HS-5 (cell line): ENCODE data around the gene UCP3.

ENCODE experiments used
- DNase-seq: peaks from one replicate; pipeline ENCODE4 v3.0.0-alpha.2; 2012; ENCODE audit warnings: low read depth

Gene UCP3

DNA sequence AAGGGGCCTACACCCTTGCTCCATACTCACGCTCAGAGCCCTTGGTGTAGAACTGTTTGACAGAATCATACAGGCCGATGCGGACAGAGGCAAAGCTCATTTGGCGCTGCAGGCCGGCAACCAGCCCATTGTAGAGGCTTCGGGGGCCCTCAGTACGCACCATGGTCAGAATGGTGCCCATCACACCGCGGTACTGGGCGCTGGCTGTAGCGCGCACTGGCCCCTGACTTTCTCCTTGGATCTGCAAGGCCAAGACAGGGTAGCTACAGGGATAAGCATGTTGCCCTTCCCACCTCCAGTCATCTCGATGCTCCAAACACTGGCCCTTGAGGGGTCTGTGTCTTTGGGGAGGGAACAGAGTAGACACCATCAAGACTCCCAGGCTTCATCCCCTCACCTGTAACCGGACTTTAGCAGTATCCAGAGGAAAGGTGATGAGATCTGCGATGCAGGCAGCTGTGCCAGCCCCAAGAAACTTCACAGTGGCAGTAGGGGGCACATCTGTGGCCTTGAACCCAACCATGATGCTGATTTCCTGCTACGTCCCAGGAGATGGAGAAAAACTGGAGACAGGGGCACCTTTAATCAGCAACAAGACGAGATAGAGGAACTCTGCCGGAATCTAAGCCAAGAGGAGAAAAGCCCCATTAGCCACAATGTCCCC lies 30.9 kb downstream of the UCP3 start:
- no peak for DNase-seq

DNA sequence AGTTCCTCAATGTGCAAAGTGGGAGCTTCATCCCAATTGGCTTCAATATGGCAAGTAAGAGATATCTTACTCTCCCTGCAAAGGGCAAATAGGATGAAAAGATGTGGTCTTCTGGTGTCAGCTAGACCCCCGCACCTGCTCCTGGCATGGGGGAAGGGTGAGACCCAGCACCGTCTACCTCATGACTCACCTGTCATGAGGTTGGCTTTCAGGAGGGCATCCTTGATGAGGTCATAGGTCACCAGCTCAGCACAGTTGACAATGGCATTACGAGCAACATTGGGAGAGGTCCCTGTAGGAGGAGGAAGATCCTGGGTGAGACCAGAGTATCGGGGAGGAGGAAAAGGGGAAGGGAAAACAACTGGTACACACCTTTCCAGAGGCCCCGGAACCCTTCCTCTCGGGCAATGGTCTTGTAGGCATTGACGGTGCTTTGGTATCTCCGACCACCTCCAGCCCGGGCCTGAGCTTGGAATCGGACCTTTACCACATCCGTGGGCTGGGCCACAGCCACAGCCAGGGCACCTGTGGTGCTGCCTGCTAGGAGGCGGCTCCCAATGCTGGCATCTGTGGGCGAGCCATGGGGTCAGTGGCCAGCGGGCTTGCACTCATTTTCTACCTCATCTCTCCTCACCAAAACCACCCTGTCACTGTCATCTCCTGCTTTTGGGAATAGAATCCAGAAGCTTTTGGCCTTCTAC lies 32.3 kb downstream of the UCP3 start:
- no peak for DNase-seq

DNA sequence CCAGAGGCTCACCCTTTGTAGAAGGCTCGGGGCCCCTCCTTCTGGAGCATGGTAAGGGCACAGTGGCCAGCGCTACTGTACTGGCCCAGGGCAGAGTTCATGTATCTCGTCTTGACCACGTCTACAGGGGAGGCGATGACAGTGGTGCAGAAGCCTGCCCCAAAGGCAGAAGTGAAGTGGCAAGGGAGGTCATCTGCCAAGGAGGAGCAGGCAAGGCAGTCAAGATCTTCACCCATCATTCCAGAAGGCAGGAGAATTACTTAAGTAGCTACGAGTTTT lies 33.5 kb downstream of the UCP3 start:
- no peak for DNase-seq

DNA sequence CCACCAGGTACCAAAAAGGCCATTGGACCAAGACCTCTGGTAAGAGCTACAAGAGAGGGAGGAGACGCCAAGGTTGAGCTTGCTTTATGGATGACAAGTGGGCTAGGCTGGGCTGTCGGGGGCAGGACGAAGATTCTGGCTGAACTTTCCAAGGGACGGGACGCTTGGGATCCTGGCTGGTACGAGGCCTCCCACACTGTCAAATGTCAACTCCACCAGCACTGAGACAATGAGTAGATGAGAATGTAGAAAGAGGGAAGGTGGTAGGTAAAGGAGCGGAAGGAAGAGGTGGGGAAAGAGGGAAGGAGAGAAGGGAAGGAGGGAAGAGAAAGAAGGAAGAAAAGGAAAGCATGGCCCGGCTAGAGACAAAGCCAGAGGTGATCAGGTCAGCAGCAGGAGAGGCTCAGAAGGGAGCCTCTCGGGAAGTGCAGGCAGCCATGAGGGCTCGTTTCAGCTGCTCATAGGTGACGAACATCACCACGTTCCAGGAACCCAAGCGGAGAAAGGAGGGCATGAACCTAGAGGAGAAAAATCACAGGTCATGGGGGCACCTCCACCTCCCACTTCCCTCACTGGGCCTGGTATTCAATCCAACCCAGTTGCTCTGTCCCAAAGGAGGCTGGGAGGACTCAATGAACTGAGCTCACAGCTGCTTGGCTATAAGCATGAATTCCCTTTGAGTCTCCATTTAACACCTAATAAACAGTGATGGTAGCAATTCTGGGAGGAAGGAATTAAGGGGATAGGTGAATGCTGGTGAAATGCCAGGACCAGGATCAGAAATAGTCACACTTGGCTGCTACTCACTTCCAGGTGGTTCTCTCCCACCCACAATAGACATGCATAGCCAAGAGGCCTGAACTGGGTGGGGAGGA lies 34.0 kb downstream of the UCP3 start:
- no peak for DNase-seq

DNA sequence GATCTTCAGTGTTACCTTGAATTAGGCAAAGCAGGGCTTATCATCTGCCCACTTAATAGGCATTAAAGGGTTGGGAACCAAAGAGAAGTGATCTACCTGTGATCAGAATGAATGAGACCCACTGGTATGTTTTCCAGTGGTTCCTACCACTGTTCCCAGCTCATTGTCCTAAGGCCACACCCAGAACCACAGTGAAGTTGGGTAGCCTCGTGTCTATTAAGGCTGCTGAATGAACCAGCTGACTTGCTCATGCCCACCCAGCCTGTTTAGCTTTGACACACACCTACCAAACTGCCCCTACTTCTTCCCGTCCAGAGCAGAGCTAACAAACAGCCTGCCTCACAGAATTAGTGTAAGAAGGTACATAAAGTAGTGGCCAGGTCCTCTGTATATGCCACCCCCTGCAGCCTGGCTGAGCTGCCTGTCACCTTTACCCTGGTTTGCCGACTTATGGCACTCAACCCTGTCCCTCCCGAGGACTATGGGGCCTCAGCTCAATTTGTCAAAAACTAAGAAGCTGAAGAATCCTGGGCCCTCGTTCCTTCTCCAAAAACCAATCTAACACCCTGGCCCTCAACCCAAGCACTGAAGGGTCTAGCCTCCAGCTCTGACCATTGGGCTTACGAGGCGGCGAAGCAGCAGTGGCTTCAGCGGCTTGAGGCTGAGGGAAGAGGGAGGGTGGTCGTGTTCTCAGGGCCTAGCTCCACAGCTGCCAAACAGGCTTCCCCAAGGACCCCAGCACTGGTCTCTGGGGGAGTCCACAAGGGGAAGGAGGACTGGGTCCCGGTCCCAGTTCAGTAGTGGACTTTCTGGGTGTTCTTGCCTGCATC lies 36.0 kb downstream of the UCP3 start:
- DNase-seq: no peak

DNA sequence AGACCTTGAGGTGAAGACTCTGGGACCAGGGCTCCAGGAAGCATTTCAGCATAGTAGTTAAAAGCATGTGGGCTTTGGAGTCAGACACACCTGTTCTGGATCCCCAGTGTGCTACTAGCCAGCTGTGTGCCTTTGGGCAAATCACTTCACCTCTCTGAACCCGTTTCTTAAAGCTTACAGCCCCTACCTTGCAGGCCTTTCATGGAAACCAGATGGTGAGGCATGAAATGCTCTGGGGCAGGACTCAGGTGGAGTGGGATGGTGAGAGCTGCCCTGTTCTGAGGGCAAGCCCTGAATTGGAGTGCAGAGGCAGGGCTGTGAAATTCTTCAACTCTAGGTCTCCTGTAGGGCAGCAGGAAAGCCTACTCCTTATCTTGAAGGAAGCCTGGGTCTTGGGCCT lies 36.7 kb downstream of the UCP3 start:
- no peak for DNase-seq

DNA sequence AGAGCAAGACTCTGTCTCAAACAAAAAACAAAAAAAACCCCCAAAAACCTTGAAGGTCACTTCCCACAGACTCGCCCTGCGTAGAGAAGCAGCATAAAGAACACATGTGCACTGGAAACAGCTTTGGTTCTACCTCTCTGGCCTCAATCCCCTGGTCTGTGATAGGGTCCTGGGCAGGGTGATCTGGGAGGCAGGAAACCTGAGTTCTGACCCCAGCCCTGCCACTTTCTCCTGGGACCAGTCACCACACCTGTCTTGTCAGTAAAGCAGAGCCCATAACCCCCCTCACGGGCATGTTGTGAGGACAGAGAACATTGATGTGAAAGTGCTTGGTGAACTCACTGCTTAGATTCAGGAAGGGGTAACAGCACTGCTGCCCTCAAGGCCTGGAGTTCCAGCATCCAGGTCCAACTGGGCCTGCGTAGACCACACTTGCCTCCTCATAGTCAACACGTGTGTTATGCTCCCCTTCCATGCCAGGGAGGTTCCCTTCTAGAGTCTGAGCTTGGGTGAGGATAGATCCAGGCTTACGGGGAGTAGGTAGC lies 37.6 kb downstream of the UCP3 start:
- DNase-seq: no peak

DNA sequence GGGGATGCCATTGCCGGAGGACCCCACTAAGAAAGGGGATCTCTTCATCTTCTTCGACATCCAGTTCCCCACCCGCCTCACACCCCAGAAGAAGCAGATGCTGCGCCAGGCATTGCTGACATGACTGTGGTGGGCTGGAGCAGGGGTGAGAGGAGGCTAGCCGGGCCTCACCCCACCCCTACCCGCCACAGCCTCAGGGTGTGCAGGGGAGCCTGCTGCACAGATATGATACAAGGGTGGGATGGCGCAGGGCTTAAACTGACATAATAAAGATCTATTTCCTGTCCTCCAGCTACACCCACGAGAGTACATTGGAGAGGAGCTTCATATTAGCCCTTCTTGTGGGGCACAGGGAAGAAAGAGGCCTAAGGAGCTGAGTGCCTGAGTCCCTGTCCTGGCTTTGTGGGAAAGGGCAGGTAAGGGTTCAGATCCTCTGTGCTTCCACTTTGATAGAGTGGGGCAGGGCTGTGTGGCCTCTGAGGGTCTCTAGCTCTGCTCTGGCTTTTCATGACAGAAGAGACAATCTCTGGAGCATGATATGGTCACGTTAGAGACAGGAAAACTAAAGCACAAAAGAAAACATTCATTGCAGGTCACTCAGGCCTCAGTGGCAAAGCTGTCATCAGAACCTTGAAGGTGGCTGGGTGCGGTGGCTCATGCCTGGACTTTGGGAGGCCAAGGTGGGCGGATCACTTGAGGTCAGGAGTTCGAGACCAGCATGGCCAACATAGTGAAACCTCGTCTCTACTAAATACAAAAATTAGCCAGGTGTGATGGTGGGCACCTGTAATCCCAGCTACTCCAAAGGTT lies 38.7 kb downstream of the UCP3 start:
- no peak for DNase-seq

DNA sequence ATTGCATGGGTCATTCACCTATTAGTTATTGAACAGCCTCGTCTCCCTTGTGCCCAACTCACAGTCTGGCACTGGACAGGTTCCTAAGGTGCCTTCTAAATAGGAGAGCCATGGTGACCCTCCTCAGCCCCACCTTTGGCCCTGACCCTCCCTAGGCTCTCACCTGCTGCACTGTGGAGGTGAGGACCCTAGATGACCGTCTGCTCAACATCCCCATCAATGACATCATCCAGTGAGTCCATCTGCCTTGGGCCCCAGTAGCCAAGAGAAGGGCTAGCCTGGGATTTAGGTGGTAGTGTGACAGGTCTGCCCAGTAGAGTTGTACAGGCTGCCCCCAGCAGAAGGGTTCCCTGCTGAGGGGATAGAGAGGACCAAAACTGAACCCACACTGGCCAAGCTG lies 39.8 kb downstream of the UCP3 start:
- DNase-seq: no peak

DNA sequence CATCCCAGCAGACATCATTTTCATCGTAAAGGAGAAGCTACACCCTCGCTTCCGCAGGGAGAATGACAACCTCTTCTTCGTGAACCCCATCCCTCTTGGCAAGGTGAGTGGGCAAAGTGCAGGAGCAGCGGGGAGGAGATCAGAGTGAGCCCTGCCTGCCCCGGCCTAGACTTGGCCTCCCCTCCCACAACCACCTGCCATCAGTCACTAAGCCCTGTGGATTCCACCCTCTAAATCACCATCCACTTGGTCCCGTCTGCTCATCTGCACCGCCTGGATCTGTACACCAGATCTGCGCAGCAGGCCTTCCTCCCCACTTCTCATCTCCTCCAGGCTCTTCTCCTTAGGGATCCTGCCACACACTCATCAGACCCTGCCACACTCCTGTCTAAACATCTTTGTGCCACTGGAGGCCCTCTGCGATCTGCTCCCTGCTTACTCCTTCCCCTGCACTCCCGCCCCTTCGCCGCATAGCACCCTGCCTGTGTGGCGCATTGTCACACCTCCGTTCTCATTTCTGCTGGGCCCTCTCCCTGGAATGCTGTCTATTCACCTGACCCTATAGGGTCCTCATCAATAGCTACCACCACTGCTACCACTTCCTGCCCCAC lies 40.4 kb downstream of the UCP3 start:
- DNase-seq: no peak

DNA sequence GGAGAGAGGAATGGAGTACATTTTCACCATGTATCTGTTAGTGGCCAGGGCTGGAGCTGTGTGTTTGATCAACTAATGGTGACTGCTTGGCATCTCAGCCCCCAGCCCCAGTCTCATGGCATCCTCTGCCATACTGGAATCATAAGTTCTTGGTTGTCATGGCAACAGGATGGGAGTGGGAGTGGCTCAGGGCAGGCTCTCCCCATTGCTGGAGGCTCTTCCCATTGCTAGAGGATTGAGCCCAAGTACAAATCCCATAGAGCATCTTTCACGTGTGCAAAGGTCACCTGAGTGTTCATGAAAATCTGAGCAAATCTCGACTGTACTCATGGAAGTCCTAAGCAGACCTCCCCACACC lies 43.1 kb downstream of the UCP3 start:
- no peak for DNase-seq

DNA sequence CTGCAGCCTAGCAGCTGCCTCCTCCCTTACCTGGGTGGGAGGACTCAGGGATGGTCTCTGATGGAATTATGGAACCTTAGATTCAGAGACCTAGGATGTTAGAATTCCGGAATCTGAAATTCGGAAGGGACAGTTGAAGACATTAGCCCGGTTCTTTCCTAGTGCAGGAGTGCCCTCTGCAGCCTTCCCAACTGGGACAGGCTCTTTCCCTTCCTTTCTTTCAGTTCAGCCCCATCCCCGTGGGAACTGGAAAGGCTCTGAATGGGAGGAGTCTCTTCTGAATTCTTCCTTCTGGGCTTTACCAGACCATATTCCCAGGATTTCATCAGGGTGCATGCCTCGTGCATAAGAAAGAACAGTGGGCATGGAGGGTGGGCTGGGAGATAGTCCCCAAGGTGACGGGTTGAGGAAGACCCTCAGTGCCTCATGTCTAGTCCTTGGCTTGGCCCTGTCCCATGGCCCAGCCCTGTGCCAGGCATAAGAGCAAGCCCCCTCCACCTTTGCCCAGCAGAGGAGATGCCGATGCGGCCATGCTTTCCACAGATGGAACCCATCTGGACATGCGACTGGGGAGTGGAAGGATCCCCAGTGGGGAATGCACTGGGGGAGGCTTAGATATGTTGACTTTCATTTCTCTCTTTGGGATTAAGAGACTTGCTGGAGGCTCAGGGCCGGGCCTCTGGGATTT lies 43.7 kb downstream of the UCP3 start:
- no peak for DNase-seq

DNA sequence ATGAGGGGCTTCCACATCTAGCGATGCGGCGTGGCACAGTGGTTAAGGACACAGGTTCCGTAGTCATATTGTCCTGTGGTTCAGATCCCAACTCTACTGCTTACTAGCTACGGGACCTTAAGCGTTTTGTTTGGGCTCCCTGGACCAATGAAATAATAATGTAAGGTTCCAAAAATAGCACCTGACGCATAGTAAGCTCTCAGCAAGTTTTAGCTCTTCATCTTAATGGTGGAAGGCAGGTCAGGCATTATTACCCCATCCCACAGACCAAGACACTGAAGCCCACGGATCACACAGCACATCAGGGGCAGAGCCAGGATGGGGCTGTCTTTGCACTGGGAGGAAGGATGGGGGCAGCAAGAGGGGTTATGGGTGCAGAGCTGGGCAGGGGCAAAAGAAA lies 45.0 kb downstream of the UCP3 start:
- DNase-seq: no peak

DNA sequence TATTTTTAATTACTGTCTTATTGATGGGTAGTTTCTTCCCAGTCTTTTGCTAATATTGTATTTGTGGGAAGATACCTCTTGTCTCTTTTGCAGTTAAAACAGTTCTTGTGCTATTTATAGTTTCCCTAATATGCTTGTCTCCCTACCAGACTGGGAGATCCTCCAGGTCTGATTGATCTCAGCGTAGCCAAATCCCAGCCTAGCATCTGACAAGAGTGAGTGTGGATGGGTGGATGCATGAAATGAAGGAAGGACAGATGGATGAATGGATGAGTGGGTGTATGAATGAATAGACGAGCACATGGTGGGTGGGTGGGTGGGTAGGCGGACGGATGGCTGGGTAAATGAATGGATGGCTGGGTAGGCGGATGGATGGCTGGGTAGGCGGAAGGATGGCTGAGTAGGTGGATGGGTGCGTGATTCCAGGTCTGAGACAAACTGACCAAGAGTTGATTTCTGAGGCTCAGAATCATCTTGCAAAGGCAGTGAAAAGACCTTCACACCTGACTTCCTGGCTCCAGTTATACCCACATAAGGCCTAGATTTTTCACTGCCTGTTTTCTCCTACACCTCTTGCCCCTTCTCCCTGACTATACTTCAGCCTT lies 46.7 kb downstream of the UCP3 start:
- DNase-seq: no peak

DNA sequence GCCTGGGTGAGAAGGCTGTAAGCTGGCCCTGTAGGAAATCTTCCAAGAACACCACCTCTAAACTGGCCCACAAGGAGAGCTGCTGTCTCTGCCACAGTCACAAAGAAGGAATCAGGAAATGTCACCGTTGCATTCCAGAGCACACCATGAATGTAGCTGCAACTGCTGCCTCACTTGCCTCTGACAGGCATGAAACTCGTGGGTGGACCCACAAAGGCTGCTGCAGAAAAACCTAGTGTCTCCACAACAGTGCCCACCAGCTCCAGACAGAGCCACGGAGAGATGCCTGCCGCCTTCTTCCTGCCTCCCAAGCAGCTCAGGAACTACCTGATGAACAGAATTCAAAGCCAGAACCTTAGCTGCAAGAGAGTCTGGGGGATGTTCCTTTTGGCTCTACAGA lies 47.6 kb downstream of the UCP3 start:
- no peak for DNase-seq

DNA sequence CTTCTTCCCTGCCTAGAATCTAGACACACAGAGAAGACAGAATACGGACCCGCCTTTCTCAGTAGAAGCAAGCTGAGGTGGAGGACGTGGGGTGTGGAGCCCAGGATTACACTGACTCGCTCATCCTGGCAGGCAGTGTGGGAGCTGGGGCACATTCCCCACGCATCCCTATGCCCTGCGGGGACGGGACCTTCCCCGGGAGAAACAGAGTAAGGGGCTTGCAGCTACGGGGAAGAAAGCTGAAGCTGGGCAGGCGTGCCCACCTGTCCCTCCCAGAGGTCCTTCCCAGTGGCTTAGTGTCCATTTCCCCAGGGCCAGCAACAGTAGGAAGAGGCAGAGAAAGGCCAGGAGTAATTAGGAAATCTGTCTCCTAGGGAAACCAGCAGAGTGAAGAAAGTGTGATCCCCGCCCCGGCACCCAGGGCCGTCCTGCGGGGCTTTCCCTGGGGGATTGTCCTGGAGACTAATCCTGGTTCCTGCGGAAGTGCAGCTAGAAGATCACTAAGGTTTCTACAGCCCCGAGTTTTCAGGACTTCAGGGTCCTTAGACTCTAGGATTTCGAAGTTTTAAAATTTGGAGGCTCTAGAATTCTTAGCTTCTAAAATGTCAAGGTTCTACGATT lies 50.3 kb downstream of the UCP3 start:
- no peak for DNase-seq

DNA sequence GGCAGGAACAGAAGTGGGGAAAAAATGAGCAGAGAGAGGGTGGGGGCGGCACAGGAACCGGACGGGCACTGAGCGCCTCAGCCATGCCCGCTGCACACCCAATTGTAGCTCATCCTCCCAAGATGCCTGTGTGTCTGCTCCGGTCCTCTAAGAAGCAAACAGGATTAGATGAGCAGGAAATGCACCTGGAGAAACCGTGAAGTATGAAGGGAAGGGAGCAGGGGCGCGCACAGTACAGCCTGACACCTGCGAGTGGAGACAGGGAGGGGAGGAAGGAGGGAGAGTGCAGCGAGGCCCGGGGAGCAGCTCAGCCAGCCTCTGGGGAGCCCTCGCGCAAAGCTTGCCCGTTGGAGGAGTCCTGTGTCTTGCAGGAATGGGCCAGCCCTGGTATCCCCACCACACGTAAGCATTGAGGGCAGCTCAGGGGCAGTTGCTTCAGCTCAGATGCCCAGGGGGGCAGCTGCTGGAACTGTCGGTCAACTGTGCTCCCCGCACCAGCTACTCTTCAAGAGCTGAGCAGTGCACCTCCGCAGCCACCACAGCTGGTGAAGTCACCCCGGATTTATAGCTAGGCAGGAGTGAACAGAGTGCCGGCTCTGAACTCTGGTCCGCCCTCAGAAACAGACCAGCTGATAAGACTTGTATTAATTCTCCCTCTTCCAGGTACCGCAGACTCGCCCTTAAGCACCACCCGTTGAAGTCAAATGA lies 51.1 kb downstream of the UCP3 start:
- no peak for DNase-seq

DNA sequence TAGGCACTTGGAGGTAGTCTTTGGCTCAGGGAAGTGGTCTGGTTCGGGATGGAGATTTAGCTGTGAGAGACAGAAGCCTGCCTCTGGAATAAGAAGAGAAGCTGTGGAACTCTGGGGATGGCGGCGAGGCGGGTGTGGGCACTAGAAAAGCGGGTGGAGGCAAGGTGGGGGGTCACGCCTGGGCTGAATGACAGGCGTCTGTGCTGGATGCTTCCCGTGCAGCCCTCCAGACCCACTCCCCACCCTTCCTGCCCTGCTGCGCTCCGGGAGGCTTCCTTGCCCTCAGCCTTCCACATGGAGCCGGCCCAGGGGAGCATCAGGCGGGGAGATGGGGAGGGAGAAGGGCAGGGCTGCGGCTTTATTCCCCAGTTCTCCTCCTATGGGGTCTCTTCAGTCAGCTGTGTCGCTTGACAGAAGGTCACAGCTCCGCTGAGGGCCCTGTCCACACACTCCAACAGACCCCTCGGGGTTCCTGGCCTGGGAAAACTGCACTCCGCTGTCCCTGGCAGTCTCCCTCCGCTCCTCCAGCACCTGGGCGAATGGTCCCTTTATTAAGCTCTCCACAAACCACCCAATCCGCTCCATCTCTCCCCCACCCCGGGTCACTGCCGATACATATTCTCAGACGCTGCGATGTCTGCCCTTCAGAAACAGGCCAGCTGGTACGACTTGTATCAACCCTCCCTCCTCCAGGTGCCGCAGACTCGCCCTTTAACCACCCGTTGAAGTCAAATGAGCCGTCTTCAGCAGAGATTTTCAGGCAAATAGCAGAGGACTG lies 51.8 kb downstream of the UCP3 start:
- no peak for DNase-seq
